Upper lobe of left lung (tissue), 6 donors: ENCODE results near the gene COA3. TPM values are rescaled to one million over a fixed set of nuclear protein-coding genes. Genes with fewer than 3 reads are reported as not detected.

Experiments
- ATAC-seq, 2 donors: fragments of 200-7000 bp; cut with Tn5 transposase; one replicate each; pipeline ENCODE4 v1.9.1; 2022; ENCODE audit warnings: mild to moderate bottlenecking in 2 of 2, moderate library complexity in 2 of 2; ENCODE audit not compliant: low FRiP score in 2 of 2
- DNase-seq, 2 donors: peaks; one replicate each; pipeline ENCODE4 v3.0.0-alpha.2; 2019 to 2020
- H3K27ac ChIP-seq, 4 donors: fragments of 200-600 bp; sonication (generic); one replicate each; pipeline ENCODE4 v1.5.1; 2016 to 2019
- H3K27me3 ChIP-seq, 4 donors: fragments of 200-600 bp; sonication (generic); one replicate each; pipeline ENCODE4 v1.5.1; 2017 to 2019
- H3K36me3 ChIP-seq, 4 donors: fragments of 200-600 bp; sonication (generic); one replicate each; pipeline ENCODE4 v1.5.1; 2016 to 2019
- H3K4me1 ChIP-seq, 4 donors: fragments of 200-600 bp; sonication (generic); one replicate each; pipeline ENCODE4 v1.5.1; 2018 to 2019
- H3K4me3 ChIP-seq, 4 donors: fragments of 200-600 bp; sonication (generic); one replicate each; pipeline ENCODE4 v1.5.1; 2017 to 2019; ENCODE audit warnings: mild to moderate bottlenecking in 2 of 4, moderate library complexity in 1 of 4
- H3K9me3 ChIP-seq, 4 donors: fragments of 200-600 bp; sonication (generic); one replicate each; pipeline ENCODE4 v1.5.1; 2018 to 2019
- CTCF ChIP-seq, 6 experiments: fragments of 450-650 bp in 4 of 6; fragments of 200-600 bp in 2 of 6; sonication (generic) in 2 of 6; IDR thresholded peaks; one replicate each; pipeline ENCODE4 v1.5.1; 2016 to 2019; ENCODE audit warnings: antibody characterized with exemption in 6 of 6
- EP300 ChIP-seq, 4 donors: sonication (generic); formaldehyde crosslinking; IDR thresholded peaks; one replicate each; pipeline ENCODE4 v1.5.1; 2017; ENCODE audit warnings: antibody characterized with exemption in 4 of 4, control low read depth in 2 of 4
- POLR2A ChIP-seq, 4 donors: fragments of 450-650 bp; IDR thresholded peaks; one replicate each; pipeline ENCODE4 v1.5.1; 2016 to 2017; ENCODE audit warnings: antibody characterized with exemption in 4 of 4, mild to moderate bottlenecking in 2 of 4
- POLR2AphosphoS5 ChIP-seq, 2 donors: sonication (generic); formaldehyde crosslinking; IDR thresholded peaks; one replicate each; pipeline ENCODE4 v1.5.1; 2017; ENCODE audit warnings: antibody characterized with exemption in 2 of 2
- WGBS, 2 donors: methylation state at CpG; one replicate each; pipeline ENCODE4 v1.1.5; 2017 to 2018; 5-methylcytosine and 5-hydroxymethylcytosine counted together
- total RNA-seq, 6 donors: library from RNA; depleted of rRNA in 4 of 6; stranded (reverse); fragments of >200 nt in 4 of 6; gene quantifications; one replicate each; pipeline versions ENCODE4 v1.1.0 to v1.2.1, GENCODE V29; 2016 to 2021
- donor health status: DM: no; HTN: no; CAD: no; lungs with moderate emphysema.
- donor health status: DM: no; HTN: yes; CAD: no; lungs with severe emphysema.

The COA3 gene
- total RNA-seq, 6 donors from 2014 or later = 23.3 to 95.3 (median 67.4) TPM

GRCh38 chr17:42792545-42792944 is 6.0 kb downstream of the COA3 start:
- H3K36me3 ChIP-seq = peaks cover 0 to 8% (median 0%) of the 10 kb centered on the region in 4 donors
- peaks cover 6 to 13% (median 10%) of the 10 kb centered on the region in 4 donors for H3K4me1 ChIP-seq
- H3K27me3 ChIP-seq = no peaks in the 10 kb centered on the region
- DNase-seq = no peak
- no peak for ATAC-seq
- H3K4me3 ChIP-seq = no peak overlapping the region
- no peak overlapping the region for H3K27ac ChIP-seq
- WGBS, 2 donors = 68 to 77% methylated on average over 5 of the region's 5 CpGs
- TF ChIP-seq POLR2AphosphoS5 (IDR thresholded peaks at IDR 0.05) (no peak), EP300 (IDR thresholded peaks at IDR 0.05) (no peak), POLR2A (IDR thresholded peaks at IDR 0.05) (no peak), CTCF (IDR thresholded peaks at IDR 0.05) (no peak)
- H3K9me3 ChIP-seq = no peaks in the 10 kb centered on the region

GRCh38 chr17:42791948-42792347 is 6.6 kb downstream of the COA3 start:
- Histone ChIP-seq H3K36me3 (peaks cover 0 to 8% (median 0%) of the 10 kb centered on the region in 4 donors), H3K9me3 (no peaks in the 10 kb centered on the region), H3K27me3 (no peaks in the 10 kb centered on the region), H3K4me3 (no peak overlapping the region), H3K4me1 (peaks cover under 1 to 7% (median 4%) of the 10 kb centered on the region in 4 donors), H3K27ac (no peak overlapping the region)
- no peak for DNase-seq
- no peak for ATAC-seq
- TF ChIP-seq EP300 (IDR thresholded peaks at IDR 0.05) (no peak), POLR2A (IDR thresholded peaks at IDR 0.05) (no peak)
- 75 to 83% methylated on average over 2 of the region's 2 CpGs for WGBS, 2 donors

GRCh38 chr17:42787266-42787665 is 11.2 kb downstream of the COA3 start:
- DNase-seq (peak in 1 of 2 donors; percentile 12), ATAC-seq (no peak)
- WGBS, 2 donors = 86 to 91% methylated on average over 10 to 11 of the region's 11 CpGs
- no peak overlapping the region for H3K4me3 ChIP-seq
- no peaks in the 10 kb centered on the region for H3K36me3 ChIP-seq
- no peak overlapping the region for H3K27ac ChIP-seq
- H3K4me1 ChIP-seq = peaks cover 4 to 20% (median 11%) of the 10 kb centered on the region in 4 donors
- H3K27me3 ChIP-seq = peaks cover 0 to 36% (median 6%) of the 10 kb centered on the region in 4 donors
- no peak for TF ChIP-seq POLR2AphosphoS5 (IDR thresholded peaks at IDR 0.05)
- TF ChIP-seq POLR2A (IDR thresholded peaks at IDR 0.05) = no peak
- no peak for TF ChIP-seq CTCF (IDR thresholded peaks at IDR 0.05)
- TF ChIP-seq EP300 (IDR thresholded peaks at IDR 0.05) = no peak
- no peaks in the 10 kb centered on the region for H3K9me3 ChIP-seq

GRCh38 chr17:42784811-42785592 is 13.5 kb downstream of the COA3 start:
- H3K9me3 ChIP-seq = no peaks in the 10 kb centered on the region
- no peak for TF ChIP-seq POLR2AphosphoS5 (IDR thresholded peaks at IDR 0.05)
- no peak for TF ChIP-seq EP300 (IDR thresholded peaks at IDR 0.05)
- TF ChIP-seq CTCF (IDR thresholded peaks at IDR 0.05) = no peak
- no peak for TF ChIP-seq POLR2A (IDR thresholded peaks at IDR 0.05)
- H3K4me1 ChIP-seq = peaks cover 16 to 28% (median 23%) of the 10 kb centered on the region in 4 donors
- ATAC-seq (no peak), DNase-seq (peak in 1 of 2 donors; percentile 86)
- WGBS, 2 donors = 42 to 59% methylated on average over 50 of the region's 52 CpGs
- no peak overlapping the region for H3K4me3 ChIP-seq
- no peaks in the 10 kb centered on the region for H3K36me3 ChIP-seq
- no peak overlapping the region for H3K27ac ChIP-seq
- H3K27me3 ChIP-seq = peaks cover 0 to 56% (median 13%) of the 10 kb centered on the region in 4 donors

GRCh38 chr17:42784409-42784808 is 14.1 kb downstream of the COA3 start:
- TF ChIP-seq POLR2AphosphoS5 (IDR thresholded peaks at IDR 0.05) (no peak), EP300 (IDR thresholded peaks at IDR 0.05) (no peak), POLR2A (IDR thresholded peaks at IDR 0.05) (no peak), CTCF (IDR thresholded peaks at IDR 0.05) (no peak)
- H3K4me3 ChIP-seq = no peak overlapping the region
- peaks cover 0 to 56% (median 13%) of the 10 kb centered on the region in 4 donors for H3K27me3 ChIP-seq
- DNase-seq (peak in 1 of 2 donors; percentile 44), ATAC-seq (no peak)
- H3K9me3 ChIP-seq = no peaks in the 10 kb centered on the region
- no peak overlapping the region for H3K27ac ChIP-seq
- H3K36me3 ChIP-seq = peaks cover 0 to 6% (median 3%) of the 10 kb centered on the region in 4 donors
- H3K4me1 ChIP-seq = peaks cover 18 to 31% (median 26%) of the 10 kb centered on the region in 4 donors
- WGBS, 2 donors = 30 to 49% methylated on average over 23 to 24 of the region's 25 CpGs
